Nephron progenitor cell (in vitro differentiated cells): Measurements from ENCODE around the gene PIK3CA.

Experiments used
- DNase-seq: peaks from one replicate; pipeline ENCODE4 v3.0.0; 2021
- H3K27ac Mint-ChIP-seq: 2 replicates; pipeline ENCODE4 v1.8.0; 2021; ENCODE audit warnings: mild to moderate bottlenecking, moderate library complexity, mixed read lengths
- H3K27me3 Mint-ChIP-seq: 2 replicates; pipeline ENCODE4 v1.8.0; 2021; ENCODE audit warnings: mild to moderate bottlenecking, low read depth, mixed read lengths; ENCODE audit not compliant: poor library complexity
- H3K36me3 Mint-ChIP-seq: 2 replicates; pipeline ENCODE4 v1.8.0; 2021; ENCODE audit warnings: low read depth, mixed read lengths
- H3K4me1 Mint-ChIP-seq: 2 replicates; pipeline ENCODE4 v1.8.0; 2021; ENCODE audit warnings: mixed read lengths
- H3K4me3 Mint-ChIP-seq: 2 replicates; pipeline ENCODE4 v1.8.0; 2021; ENCODE audit warnings: mild to moderate bottlenecking, moderate library complexity, mixed read lengths
- H3K9me3 Mint-ChIP-seq: 2 replicates; pipeline ENCODE4 v1.8.0; 2021; ENCODE audit warnings: mild to moderate bottlenecking, moderate library complexity, mixed read lengths
- CTCF ChIP-seq: fragments of 200-600 bp; sonication (generic); IDR thresholded peaks from 2 replicates; pipeline ENCODE4 v1.5.0; 2021; ENCODE audit warnings: antibody characterized with exemption

Gene PIK3CA

GRCh38 chr3:179175358-179175757 is 27.2 kb downstream of the PIK3CA start:
- Mint-ChIP-seq H3K36me3 (peaks cover 27% of the 10 kb centered on the region), H3K27ac (no peak overlapping the region), H3K4me1 (peaks cover 11% of the 10 kb centered on the region), H3K27me3 (no peaks in the 10 kb centered on the region), H3K4me3 (no peak overlapping the region), H3K9me3 (peaks cover 22% of the 10 kb centered on the region)
- DNase-seq, result no peak
- no peak for TF ChIP-seq CTCF

GRCh38 chr3:179177611-179178010 is 29.5 kb downstream of the PIK3CA start:
- no peak for TF ChIP-seq CTCF
- DNase-seq, result no peak

GRCh38 chr3:179179256-179179655 is 31.1 kb downstream of the PIK3CA start:
- no peak for DNase-seq
- no peak overlapping the region for H3K27ac Mint-ChIP-seq
- H3K9me3 Mint-ChIP-seq, result no peaks in the 10 kb centered on the region
- H3K4me3 Mint-ChIP-seq, result no peak overlapping the region
- peaks cover 10% of the 10 kb centered on the region for H3K36me3 Mint-ChIP-seq
- peaks cover 16% of the 10 kb centered on the region for H3K4me1 Mint-ChIP-seq
- H3K27me3 Mint-ChIP-seq, result no peaks in the 10 kb centered on the region
- no peak for TF ChIP-seq CTCF

More at GRCh38 chr3:179177611-179178010, 29.5 kb downstream of the PIK3CA start:
- H3K4me1 Mint-ChIP-seq, result peaks cover 16% of the 10 kb centered on the region
- H3K36me3 Mint-ChIP-seq, result peaks cover 12% of the 10 kb centered on the region
- H3K9me3 Mint-ChIP-seq, result peaks cover 1% of the 10 kb centered on the region
- H3K27me3 Mint-ChIP-seq, result no peaks in the 10 kb centered on the region
- no peak overlapping the region for H3K4me3 Mint-ChIP-seq
- no peak overlapping the region for H3K27ac Mint-ChIP-seq

GRCh38 chr3:179179979-179180759 is 32.0 kb downstream of the PIK3CA start:
- Mint-ChIP-seq H3K36me3 (peaks cover 3% of the 10 kb centered on the region), H3K4me1 (peaks cover 15% of the 10 kb centered on the region), H3K9me3 (no peaks in the 10 kb centered on the region), H3K27ac (no peak overlapping the region), H3K4me3 (no peak overlapping the region), H3K27me3 (no peaks in the 10 kb centered on the region)
- TF ChIP-seq CTCF, result no peak
- DNase-seq, result no peak

- no peak for DNase-seq
- Mint-ChIP-seq H3K4me3 (no peak overlapping the region), H3K4me1 (peaks cover 9% of the 10 kb centered on the region), H3K36me3 (no peaks in the 10 kb centered on the region), H3K27ac (no peak overlapping the region), H3K9me3 (no peaks in the 10 kb centered on the region), H3K27me3 (no peaks in the 10 kb centered on the region)
- no peak for TF ChIP-seq CTCF
Observed at GRCh38 chr3:179181021-179181472, 32.9 kb downstream of the PIK3CA start.
